Activated gamma-delta T cell (primary cell): ENCODE data around the gene POMC.
A peak's percentile ranks its signal among the peaks of the same experiment; 100 is the strongest.
"Not testable (repeated sequence)": the region's sequence is repeated elsewhere in the genome, so short reads cannot be mapped to it uniquely, and the experiment has no call there.

Experiments
- DNase-seq: peaks from one replicate; lab custom pipeline; 2025; lab: John Stamatoyannopoulos, UW
- total RNA-seq, 2 donors: gene quantifications; one replicate each; lab custom pipeline; 2026; lab: John Stamatoyannopoulos, UW

POMC gene
- 4.0 to 6.1 reads per million in 2 donors for total RNA-seq

- peak; percentile 16 for DNase-seq
Measured at GRCh38 chr2:25168256-25169072, at the start of gene POMC. Gene POMC (minus strand): TSS chr2:25168580. CDS start chr2:25164772, 3,808 bp downstream.

GRCh38 chr2:25218100-25218499 is 49.7 kb upstream of the POMC start:
- DNase-seq: no peak

DNA sequence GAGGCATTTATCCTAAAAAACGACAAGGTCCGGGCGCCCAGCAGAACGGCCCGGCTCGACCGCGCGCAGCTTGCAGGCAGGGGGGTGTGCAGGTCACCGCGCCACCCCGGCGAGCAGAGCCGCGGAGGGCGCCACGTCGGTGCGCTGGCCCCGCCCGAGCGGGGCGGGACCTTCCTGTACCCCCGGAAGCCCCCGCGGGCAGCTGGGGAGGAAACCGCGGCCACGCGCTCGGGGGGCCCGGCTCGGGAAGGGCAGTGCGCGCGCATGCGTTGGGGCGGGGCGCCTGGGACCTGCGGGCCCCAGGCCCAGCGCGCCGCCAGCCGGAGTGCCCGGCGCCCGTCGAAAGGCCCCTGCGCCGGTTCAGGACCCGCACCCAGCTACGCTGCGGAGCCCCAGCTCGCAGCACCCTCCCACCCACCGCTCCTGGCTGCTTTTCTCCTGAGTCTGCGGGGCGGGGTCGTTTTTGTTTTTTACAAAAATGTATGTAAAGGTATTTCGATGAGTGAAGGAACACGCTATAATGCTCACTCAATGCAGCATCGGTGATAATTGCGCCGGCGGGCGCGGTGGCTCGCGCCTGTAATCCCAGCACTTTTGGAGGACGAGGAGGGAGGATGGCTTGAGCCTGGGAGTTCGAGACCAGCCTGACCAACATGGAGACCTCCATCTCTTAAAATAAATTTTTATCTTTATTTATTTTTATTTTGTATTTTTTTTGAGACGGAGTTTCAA is 47.7 kb upstream of the POMC start:
- DNase-seq: peak; percentile 85

- DNase-seq: no peak
Measured at GRCh38 chr2:25215232-25215631, 46.9 kb upstream of the POMC start.

- no peak for DNase-seq
Measured at GRCh38 chr2:25213229-25213628, 44.8 kb upstream of the POMC start.

DNA sequence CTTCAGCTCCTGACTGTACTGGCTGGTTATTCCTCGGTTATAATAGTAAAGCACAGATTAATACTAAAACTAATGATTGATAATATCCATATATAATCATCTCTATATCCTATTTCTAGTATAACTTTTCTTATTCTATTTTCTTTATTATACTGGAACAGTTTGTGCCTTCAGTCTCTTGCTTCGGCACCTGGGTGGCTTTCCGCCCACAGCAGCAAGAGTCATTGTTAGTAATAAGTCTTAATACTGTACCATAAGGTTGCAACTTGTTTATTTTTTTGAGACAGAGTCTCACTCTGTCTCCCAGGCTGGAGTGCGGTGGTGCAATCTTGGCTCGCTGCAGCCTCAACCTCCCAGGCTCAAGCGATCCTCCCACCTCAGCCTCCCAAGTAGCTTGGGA is 42.5 kb upstream of the POMC start:
- DNase-seq: not testable (repeated sequence)

DNA sequence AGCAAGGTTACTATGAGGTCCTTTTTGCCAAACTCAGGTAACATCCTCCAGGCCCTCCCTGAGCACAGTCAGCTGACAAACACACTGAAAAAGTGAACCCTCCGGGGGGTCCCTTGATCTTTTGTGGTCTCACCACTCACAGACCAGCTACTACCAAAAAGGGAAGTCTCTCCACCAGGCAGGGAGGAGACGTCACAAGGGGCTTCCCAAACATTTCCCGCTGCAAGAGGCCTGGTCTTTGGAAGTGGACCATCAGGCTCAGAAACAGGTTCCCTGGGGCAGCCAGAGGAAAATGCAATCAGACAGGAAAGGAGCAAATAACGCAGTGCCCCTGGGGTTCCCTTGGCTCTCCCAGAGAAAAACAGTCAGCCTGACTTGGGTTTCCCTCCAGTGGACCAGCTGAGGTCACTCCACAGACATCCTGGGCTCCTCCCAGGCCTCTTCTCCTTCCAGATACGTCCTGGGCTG is 38.7 kb upstream of the POMC start:
- no peak for DNase-seq

DNA sequence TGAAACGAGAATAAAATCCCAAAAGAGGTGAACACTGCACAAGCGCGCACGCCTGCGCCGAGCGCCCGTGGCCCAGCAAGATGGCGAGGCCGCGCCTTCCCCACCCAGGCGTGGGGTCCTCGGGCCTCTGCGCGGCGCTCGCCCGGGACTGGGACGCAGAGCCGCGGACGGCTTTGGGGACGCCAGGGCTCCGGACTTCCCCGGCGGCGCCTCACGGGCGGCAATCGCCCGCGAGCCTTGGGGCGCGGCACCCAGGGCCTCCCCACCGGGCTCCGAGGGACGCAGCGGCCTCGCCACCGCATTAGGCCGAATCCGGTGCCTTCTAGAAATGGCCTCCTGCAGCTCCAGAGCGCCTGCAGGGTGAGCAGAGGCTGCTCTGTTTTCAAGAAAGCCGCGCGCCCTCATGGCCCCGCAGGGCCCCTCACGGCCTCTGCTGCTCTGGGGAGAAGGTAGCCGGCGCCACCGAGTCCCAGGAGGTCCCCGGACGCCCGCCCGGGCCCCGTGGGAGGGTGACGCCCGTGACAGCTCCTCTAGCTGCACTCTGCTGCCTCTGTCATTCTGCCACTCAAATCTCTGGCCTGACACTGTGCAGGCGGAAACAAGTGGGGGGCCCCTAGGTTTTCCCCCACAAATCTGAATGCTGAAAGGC is 35.9 kb upstream of the POMC start:
- no peak for DNase-seq

DNA sequence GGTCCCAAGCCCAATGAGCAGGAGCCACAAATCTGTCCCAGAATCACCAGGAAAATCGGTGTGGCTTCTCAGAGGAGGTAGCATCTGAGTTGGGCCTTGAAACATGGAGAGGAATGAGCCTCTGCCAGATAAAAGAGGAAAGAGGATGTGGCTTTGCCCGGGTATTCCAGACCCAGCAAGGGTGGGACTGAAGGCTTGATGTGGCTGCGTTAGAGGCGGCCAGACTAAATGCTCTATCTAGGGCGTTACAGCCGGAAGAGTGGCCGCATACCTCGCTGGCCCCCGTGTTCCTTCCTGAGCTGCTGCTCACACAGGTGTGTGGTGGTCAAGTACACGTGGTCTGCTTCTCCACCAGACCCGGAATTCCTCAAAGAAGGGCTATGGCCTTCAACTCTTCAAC is 33.9 kb upstream of the POMC start:
- no peak for DNase-seq

- DNase-seq: no peak
Measured at GRCh38 chr2:25201794-25202193, 33.4 kb upstream of the POMC start.

DNA sequence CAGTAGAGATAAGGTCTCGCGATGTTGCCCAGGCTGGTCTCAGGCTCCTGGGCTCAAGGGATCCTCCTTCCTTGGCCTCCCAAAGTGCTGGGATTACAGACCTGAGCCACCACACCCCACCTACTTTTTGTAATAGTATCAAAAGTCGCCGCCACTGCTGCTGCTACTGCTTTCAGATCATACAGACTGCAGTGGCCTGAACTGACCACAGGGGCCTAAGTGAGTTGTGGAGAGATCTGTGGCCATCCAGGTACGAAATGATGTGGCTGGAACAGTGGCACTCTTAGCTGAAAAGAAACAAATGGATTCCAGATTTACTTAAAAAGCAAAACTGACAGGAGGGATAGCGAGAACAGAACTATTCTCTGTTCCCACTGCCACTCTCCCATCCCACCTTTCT is 32.9 kb upstream of the POMC start:
- DNase-seq: no peak

- no peak for DNase-seq
Measured at GRCh38 chr2:25198576-25198975, 30.2 kb upstream of the POMC start.

GRCh38 chr2:25198209-25198525 is 29.8 kb upstream of the POMC start:
- DNase-seq: no peak

GRCh38 chr2:25197336-25198208 is 29.2 kb upstream of the POMC start:
- DNase-seq: no peak

DNA sequence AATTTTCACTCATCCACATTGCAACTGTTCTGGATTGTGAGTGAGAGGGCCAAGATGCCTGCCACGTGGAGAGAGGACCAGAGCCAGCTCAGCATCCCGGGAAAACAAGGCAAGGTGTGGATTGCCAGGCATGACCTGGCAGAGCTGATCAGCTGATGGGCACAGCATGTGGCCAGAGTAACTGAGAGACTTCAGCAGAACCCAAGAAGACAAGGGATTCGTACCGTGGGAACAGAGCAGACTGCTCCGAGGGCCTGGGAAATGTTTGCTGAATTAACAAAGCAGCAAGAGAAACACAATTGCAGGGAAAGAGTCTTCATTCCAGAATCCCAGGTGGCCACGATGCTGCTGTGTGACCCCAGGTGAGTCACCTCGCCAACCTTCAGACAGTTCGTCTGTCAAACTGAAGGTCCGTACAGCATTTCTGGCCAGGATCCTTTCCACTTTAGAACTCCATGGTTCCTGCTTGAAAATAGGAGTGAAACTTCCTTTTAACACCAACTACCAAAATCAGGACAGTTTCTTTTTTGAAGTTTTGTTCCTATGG is 26.3 kb upstream of the POMC start:
- DNase-seq: no peak

- DNase-seq: no peak
Measured at GRCh38 chr2:25190536-25190935, 22.2 kb upstream of the POMC start.

GRCh38 chr2:25188405-25188804 is 20.0 kb upstream of the POMC start:
- DNase-seq: no peak

DNA sequence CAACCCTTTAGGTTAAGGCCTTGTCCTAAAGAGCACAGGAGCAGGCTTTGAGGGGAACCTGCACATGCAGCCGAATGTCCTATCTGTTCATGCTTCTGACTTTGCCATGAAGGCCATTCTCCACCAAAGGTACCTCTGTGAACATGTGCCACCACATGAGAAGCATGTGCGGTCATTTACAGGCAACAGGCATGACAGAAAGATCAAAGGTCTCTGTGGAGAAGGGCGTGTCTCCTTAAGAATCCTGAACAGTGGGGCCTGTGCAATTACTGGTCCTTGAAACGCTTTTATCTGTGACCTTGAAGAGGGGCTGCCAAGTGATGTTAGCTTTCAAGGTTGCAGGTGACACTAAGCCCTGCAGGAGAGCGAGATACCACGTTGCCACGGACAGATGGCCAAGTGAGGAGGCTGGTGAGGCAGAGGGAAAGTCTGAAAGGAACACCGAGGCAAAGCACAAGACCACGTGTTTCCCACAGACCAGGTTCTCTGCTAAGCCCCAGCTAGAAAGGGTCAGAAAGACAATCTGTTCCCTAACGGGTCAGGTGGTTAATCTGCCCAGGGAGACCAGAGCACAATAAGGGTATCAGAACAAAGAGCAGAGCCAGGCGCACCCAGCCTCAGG is 19.5 kb upstream of the POMC start:
- DNase-seq: no peak

- DNase-seq: no peak
Measured at GRCh38 chr2:25184254-25184653, 15.9 kb upstream of the POMC start.

DNA sequence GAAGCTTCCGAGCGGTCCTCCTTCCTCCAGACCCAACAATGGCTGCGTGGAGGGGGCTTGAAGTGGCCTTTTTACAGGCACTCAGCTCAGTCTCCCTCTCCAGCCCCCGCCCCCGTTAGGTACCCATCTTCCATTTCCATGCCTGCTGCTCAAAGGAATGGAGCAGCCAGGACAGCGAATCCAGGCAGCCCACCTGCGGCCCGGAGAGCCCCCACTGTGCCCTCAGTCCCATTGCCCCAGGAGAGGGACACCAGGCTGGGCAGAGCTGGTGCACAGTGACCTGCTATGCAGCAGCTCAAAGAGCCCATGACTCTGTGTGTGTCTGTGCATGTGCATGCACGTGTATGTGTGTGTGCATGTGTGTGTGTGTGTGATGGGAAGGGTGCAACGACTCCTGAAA is 10.6 kb upstream of the POMC start:
- DNase-seq: no peak

DNA sequence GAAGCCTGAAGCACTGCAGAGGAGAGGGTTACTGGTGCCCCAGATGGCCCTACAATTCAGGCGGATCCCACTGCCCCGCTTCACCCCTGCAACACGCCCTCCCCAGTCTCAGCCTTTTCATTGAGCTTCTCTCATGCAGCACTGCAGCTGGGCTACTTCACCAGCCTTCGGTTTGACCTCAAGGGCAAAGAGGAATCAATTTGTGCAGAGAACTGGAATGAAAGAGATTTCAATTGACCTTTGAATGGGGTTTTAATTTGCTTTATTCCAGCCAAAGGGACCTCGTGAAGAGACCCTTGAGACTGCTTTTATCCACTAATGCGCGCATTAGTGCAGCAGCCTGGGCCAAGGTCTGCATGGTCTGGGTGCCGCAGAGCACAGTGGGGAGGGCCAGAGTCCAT is 8.8 kb upstream of the POMC start:
- DNase-seq: no peak
